Measurements from ENCODE around the gene CTNS. TPM values are rescaled to one million over a fixed set of nuclear protein-coding genes. Genes with fewer than 3 reads are reported as not detected.
A peak's percentile ranks its signal among the peaks of the same experiment; 100 is the strongest.

Gene CTNS
- total and polyA plus RNA-seq, 2 of the 13 experiments (the other 11 are each of a cell fraction or from before 2014, with no cell fraction given) = 9.5 to 13.7 TPM

- TF ChIP-seq SRSF1 (optimal IDR thresholded peaks at IDR 0.05; ENCODE audit: low read depth, low read length) (no peak), ZBTB38 (CRISPR knock-in tag; IDR thresholded peaks at IDR 0.05) (peak; percentile 68), SCMH1 (CRISPR knock-in tag; IDR thresholded peaks at IDR 0.05; ENCODE audit: borderline replicate concordance) (no peak), MEF2D (CRISPR knock-in tag; IDR thresholded peaks at IDR 0.05) (peak; percentile 78; the same call in 1 of the 2 replicates), ZBTB3 (CRISPR knock-in tag; IDR thresholded peaks at IDR 0.05; ENCODE audit: borderline replicate concordance, low read depth) (no peak), HNF1B (CRISPR knock-in tag; IDR thresholded peaks at IDR 0.05) (peak; percentile 63; the same call in 1 of the 2 replicates), FOSL1 (CRISPR knock-in tag; IDR thresholded peaks at IDR 0.05; ENCODE audit: borderline replicate concordance) (no peak), GABPA (IDR thresholded peaks at IDR 0.05; ENCODE audit: low read depth, low read length) (no peak), GABPA (CRISPR knock-in tag; IDR thresholded peaks at IDR 0.05; ENCODE audit: low read depth) (peak; percentile 50; the same call in 1 of the 2 replicates), TFE3 (CRISPR knock-in tag; IDR thresholded peaks at IDR 0.05) (peak; percentile 78), ZFP1 (CRISPR knock-in tag; IDR thresholded peaks at IDR 0.05) (0 out of 2 replicates have a peak, but pooled peaks have one; percentile 38), ZFP90 (CRISPR knock-in tag; IDR thresholded peaks at IDR 0.05; ENCODE audit: borderline replicate concordance) (no peak), BRD4 (CRISPR knock-in tag; IDR thresholded peaks at IDR 0.05) (no peak), HMG20B (CRISPR knock-in tag; conservative IDR thresholded peaks at IDR 0.05) (0 out of 2 replicates have a peak, but pooled peaks have one; percentile 44), HNRNPLL (IDR thresholded peaks at IDR 0.05; ENCODE audit: low read depth, low read length, poor library complexity, severe bottlenecking) (peak; percentile 27), KDM3A (CRISPR knock-in tag; IDR thresholded peaks at IDR 0.05; ENCODE audit: low read depth) (no peak), ERF (CRISPR knock-in tag; IDR thresholded peaks at IDR 0.05) (peak; percentile 40; the same call in 1 of the 2 replicates), ZNF644 (CRISPR knock-in tag; IDR thresholded peaks at IDR 0.05; ENCODE audit: low read depth) (0 out of 2 replicates have a peak, but pooled peaks have one; percentile 37), ZMAT3 (CRISPR knock-in tag; conservative IDR thresholded peaks at IDR 0.05) (0 out of 2 replicates have a peak, but pooled peaks have one; percentile 37), ZMYM4 (CRISPR knock-in tag; IDR thresholded peaks at IDR 0.05) (0 out of 2 replicates have a peak, but pooled peaks have one; percentile 10), HNF4A (CRISPR knock-in tag; IDR thresholded peaks at IDR 0.05) (peak; percentile 43), ASH2L (IDR thresholded peaks at IDR 0.05; ENCODE audit: insufficient read length, low read depth, low read length) (no peak), NFAT5 (CRISPR knock-in tag; IDR thresholded peaks at IDR 0.05) (no peak)
These were observed 5.3 kb downstream of the CTNS start (continued) for GRCh38 chr17:3641717-3642486.

Measured in HepG2 (cell line).